ENCODE data around the gene NINL.

NINL gene

DNA sequence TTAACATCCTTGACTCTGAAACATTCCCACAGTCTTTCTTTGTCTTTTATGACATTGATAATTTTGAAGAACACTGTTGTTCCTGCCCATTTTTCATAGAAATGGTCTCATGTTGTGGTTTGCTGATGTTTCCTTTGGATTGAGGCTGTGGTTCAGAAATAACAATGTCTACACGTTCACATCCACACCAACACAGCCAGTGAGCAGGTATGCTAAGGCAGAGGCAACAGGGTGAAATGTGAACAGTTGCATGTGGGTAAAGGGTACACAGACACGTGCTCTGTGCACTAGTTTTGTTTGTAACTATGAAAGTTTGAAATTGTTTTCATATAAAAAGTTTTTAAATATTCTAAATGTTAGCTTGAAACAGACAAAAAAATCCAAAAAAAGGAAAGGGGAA lies 99.5 kb downstream of the NINL start:
- TF ChIP-seq CTCF (IDR thresholded peaks at IDR 0.05; ENCODE audit: insufficient read depth, low read depth, low read length, missing control alignments), result no peak
- DNase-seq (ENCODE audit: low read depth), result no peak
- no peak overlapping the region for H3K4me3 ChIP-seq (ENCODE audit: low read depth, low read length)

DNA sequence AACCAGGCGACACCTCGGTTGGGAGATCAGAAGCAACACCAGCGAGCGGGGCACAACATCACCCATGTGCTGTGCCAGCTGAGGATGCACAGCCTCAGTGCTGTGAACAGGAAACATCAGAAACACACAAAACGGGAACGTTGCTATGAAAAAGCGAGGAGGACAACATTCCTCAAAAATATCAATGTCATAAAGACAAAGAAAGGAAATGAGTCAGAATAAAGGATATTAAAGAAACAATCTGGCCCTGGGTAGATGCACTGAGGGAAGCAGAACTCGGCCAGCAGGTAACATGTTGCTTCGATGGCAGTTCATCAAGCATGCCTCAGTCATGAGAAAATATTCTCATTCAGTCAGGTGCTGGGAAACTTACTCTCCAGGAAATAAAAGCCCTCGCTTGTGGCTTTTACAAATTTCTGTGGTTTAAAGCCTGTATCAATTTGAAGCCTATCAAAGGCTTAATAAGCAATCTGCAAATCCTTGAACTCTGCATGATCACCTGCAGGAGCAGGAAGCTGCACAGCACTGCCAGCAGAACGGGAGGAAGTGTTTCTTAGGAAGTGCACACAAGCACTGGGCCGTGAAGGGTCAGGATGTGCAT lies 100.3 kb downstream of the NINL start:
- no peak for TF ChIP-seq CTCF (IDR thresholded peaks at IDR 0.05; ENCODE audit: insufficient read depth, low read depth, low read length, missing control alignments)
- no peak overlapping the region for H3K4me3 ChIP-seq (ENCODE audit: low read depth, low read length)
- no peak for DNase-seq (ENCODE audit: low read depth)

- no peak overlapping the region for H3K4me3 ChIP-seq (ENCODE audit: low read depth, low read length)
- DNase-seq (ENCODE audit: low read depth), result no peak
- peak; percentile 0 for TF ChIP-seq CTCF (IDR thresholded peaks at IDR 0.05; ENCODE audit: insufficient read depth, low read depth, low read length, missing control alignments)
Measured at GRCh38 chr20:25484224-25484846, 101.0 kb downstream of the NINL start.

DNA sequence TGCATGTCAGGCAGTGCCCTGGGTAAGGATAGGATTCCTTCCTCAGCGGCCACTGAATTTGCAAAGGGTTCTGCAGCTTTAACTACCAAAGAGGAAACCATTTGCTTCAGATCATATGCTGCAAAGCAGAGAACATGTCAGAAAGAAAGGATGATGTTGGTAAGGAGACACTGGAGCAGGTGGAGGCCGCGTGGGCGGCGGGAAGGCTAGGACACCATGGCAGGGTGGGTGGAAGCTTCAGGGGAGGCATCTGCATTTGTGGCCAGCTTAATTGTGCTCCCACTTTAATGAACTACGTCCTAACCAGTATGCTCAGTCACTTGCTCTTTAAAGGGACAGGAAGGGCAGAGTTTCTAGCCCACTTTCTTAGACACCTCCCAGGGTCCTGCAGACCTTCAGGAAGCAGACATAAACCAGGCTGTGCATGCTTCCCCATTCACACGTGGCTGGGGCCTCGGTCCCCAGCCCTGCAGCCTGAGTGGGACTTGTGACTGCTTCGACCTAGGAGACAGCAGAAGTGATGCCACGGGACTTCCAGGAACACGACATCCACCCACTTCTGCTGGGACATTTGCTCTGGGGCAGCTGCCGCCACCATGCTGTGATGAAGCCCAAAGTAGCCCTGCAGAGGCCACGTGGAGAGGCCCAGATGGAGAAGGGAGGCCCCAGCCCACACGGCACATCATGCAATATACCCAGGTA lies 101.7 kb downstream of the NINL start:
- no peak overlapping the region for H3K4me3 ChIP-seq (ENCODE audit: low read depth, low read length)
- DNase-seq (ENCODE audit: low read depth), result no peak
- no peak for TF ChIP-seq CTCF (IDR thresholded peaks at IDR 0.05; ENCODE audit: insufficient read depth, low read depth, low read length, missing control alignments)

DNA sequence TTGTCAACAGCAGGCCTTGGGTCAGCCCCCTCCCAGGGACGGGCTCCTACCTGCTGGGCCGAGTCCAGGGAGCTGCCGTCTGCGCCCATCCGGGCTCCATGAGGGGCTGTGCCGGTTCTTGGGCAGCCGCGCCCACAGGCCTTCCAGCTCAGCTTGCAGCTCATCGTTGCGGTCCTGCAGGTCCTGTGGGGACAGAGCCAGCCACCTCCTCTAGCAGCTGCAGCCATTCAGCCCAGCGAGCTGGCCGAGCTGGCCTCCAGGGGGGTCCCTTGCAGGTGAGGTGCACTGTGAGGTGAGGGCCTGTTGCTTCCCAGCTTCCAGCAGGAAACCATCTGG lies 103.4 kb downstream of the NINL start:
- H3K4me3 ChIP-seq (ENCODE audit: low read depth, low read length), result no peak overlapping the region
- no peak for TF ChIP-seq CTCF (IDR thresholded peaks at IDR 0.05; ENCODE audit: insufficient read depth, low read depth, low read length, missing control alignments)
- DNase-seq (ENCODE audit: low read depth), result no peak

DNA sequence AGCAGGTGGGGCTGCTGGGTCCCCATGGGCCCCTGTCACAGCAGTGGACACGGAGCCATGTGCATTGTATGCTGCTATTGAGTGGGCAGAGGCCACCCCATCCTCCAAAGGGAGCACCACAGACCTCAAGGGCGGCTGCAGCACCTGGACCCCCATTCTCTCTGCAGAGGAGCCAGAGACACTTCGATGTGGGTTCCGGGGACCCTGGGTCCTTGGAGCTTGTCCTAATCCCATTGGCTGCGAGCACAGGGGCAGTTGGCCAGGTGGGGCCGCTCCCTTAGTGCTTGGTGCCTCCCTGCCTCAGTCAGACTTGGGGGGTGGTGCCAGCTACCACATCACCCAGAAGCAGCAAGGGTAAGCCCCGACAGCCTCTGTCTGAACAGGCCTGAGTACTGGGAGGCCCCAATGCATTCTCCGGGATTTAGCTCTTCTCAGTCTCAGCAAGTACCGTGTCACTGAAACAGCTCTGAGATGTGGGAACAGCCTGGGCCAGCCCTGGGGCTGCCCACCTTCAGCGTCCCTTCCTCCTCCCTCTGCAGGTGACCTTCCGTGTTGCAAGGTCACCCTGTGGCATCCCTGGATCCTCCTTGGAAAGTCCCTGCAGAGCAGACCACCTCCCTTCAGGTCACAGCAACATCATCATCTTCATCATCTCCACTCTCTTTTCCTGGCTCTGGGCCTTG lies 104.0 kb downstream of the NINL start:
- TF ChIP-seq CTCF (IDR thresholded peaks at IDR 0.05; ENCODE audit: insufficient read depth, low read depth, low read length, missing control alignments), result no peak
- no peak for DNase-seq (ENCODE audit: low read depth)
- no peak overlapping the region for H3K4me3 ChIP-seq (ENCODE audit: low read depth, low read length)

Measured in GM12865 (cell line).